SKM-1 (cell line): Measurements from ENCODE around the gene CLIC1.
"Not testable (repeated sequence)": the region's sequence is repeated elsewhere in the genome, so short reads cannot be mapped to it uniquely, and the experiment has no call there.

Experiments used
- DNase-seq: peaks from one replicate; lab custom pipeline; 2025; ENCODE audit not compliant: unreplicated experiment; lab: John Stamatoyannopoulos, UW

CLIC1 gene

GRCh38 chr6:31723980-31724691 lies 12.2 kb downstream of the CLIC1 start:
- DNase-seq, result no peak

GRCh38 chr6:31723245-31723979 lies 12.9 kb downstream of the CLIC1 start, which contains the start of gene MPIG6B:
Gene MPIG6B (plus strand): TSS chr6:31723373. CDS start chr6:31723384, 11 bp downstream.
- DNase-seq, result no peak

- DNase-seq, result no peak
Measured at GRCh38 chr6:31722173-31722572, 14.2 kb downstream of the CLIC1 start.

GRCh38 chr6:31721351-31722020 lies 14.8 kb downstream of the CLIC1 start, which contains the start of gene LY6G6C:
Gene LY6G6C (minus strand): TSS chr6:31721746. CDS start chr6:31721679, 67 bp downstream.
- no peak for DNase-seq

- no peak for DNase-seq
Measured at GRCh38 chr6:31720196-31720770, 16.0 kb downstream of the CLIC1 start.

- no peak for DNase-seq
Measured at GRCh38 chr6:31719001-31719400, 17.3 kb downstream of the CLIC1 start.

- DNase-seq, result no peak
Measured at GRCh38 chr6:31718265-31718664, 18.1 kb downstream of the CLIC1 start.

GRCh38 chr6:31717499-31718222 lies 18.7 kb downstream of the CLIC1 start:
- DNase-seq, result no peak

GRCh38 chr6:31715022-31715958 lies 21.0 kb downstream of the CLIC1 start, which contains the start of gene LY6G6D:
Gene LY6G6D (plus strand): TSS chr6:31715348. CDS start chr6:31715356, 8 bp downstream.
- DNase-seq, result no peak

GRCh38 chr6:31713991-31714684 lies 22.2 kb downstream of the CLIC1 start:
- DNase-seq, result no peak

GRCh38 chr6:31713465-31713864 lies 22.9 kb downstream of the CLIC1 start:
- DNase-seq, result no peak

- DNase-seq, result no peak
Measured at GRCh38 chr6:31712296-31712695, 24.0 kb downstream of the CLIC1 start.

- DNase-seq, result no peak
Measured at GRCh38 chr6:31711233-31711632, 25.1 kb downstream of the CLIC1 start.

GRCh38 chr6:31710523-31711219 lies 25.7 kb downstream of the CLIC1 start:
- DNase-seq, result no peak

GRCh38 chr6:31709157-31709556 lies 27.2 kb downstream of the CLIC1 start:
- DNase-seq, result not testable (repeated sequence)

GRCh38 chr6:31708224-31708623 lies 28.1 kb downstream of the CLIC1 start:
- DNase-seq, result no peak

- no peak for DNase-seq
Measured at GRCh38 chr6:31707701-31708100, 28.6 kb downstream of the CLIC1 start.

- no peak for DNase-seq
Measured at GRCh38 chr6:31706599-31706998, 29.7 kb downstream of the CLIC1 start, which contains the start of gene LY6G6F. Gene LY6G6F (plus strand): TSS chr6:31706866. CDS start chr6:31706907, 41 bp downstream.
